ENCODE results near the gene SMG5.
"Not testable (repeated sequence)": the region's sequence is repeated elsewhere in the genome, so short reads cannot be mapped to it uniquely, and the experiment has no call there.

Gene SMG5

GRCh38 chr1:156244712-156245111 is 37.9 kb downstream of the SMG5 start:
- DNase-seq, result no peak

GRCh38 chr1:156244126-156244525 is 38.5 kb downstream of the SMG5 start:
- no peak for DNase-seq

- no peak for DNase-seq
Measured at GRCh38 chr1:156242738-156243137, 39.9 kb downstream of the SMG5 start.

- DNase-seq, result no peak
Measured at GRCh38 chr1:156241926-156242325, 40.7 kb downstream of the SMG5 start, which contains the start of gene BGLAP. TSS of gene BGLAP (plus strand) at chr1:156242184. CDS start at chr1:156242232, 48 bp downstream.

- no peak for DNase-seq
Measured at GRCh38 chr1:156241311-156241811, 41.3 kb downstream of the SMG5 start.

- no peak for DNase-seq
Measured at GRCh38 chr1:156238248-156238647, 44.4 kb downstream of the SMG5 start.

- DNase-seq, result no peak
Measured at GRCh38 chr1:156236164-156236563, 46.5 kb downstream of the SMG5 start.

- DNase-seq, result no peak
Measured at GRCh38 chr1:156233426-156234127, 49.0 kb downstream of the SMG5 start.

- DNase-seq, result no peak
Measured at GRCh38 chr1:156232201-156232894, 50.3 kb downstream of the SMG5 start.

- DNase-seq, result no peak
Measured at GRCh38 chr1:156230473-156230837, 52.2 kb downstream of the SMG5 start.

- no peak for DNase-seq
Measured at GRCh38 chr1:156229809-156230472, 52.7 kb downstream of the SMG5 start.

- DNase-seq, result no peak
Measured at GRCh38 chr1:156228501-156228900, 54.1 kb downstream of the SMG5 start.

GRCh38 chr1:156226782-156227181 is 55.8 kb downstream of the SMG5 start:
- no peak for DNase-seq

- DNase-seq, result no peak
Measured at GRCh38 chr1:156226116-156226538, 56.5 kb downstream of the SMG5 start.

- no peak for DNase-seq
Measured at GRCh38 chr1:156225677-156226014, 57.0 kb downstream of the SMG5 start.

- no peak for DNase-seq
Measured at GRCh38 chr1:156221986-156222692, 60.5 kb downstream of the SMG5 start.

- DNase-seq, result no peak
Measured at GRCh38 chr1:156220226-156220625, 62.4 kb downstream of the SMG5 start.

GRCh38 chr1:156217871-156218270 is 64.8 kb downstream of the SMG5 start:
- DNase-seq, result no peak

- DNase-seq, result not testable (repeated sequence)
Measured at GRCh38 chr1:156216361-156217086, 66.1 kb downstream of the SMG5 start.

- DNase-seq, result no peak
Measured at GRCh38 chr1:156214024-156214748, 68.4 kb downstream of the SMG5 start.

- no peak for DNase-seq
Measured at GRCh38 chr1:156213644-156213966, 69.0 kb downstream of the SMG5 start.
